ENCODE measurements around the gene PPP2R2D.
"Not testable (repeated sequence)": the region's sequence is repeated elsewhere in the genome, so short reads cannot be mapped to it uniquely, and the experiment has no call there.

Gene PPP2R2D

GRCh38 chr10:131975796-131976195 is 75.0 kb downstream of the PPP2R2D start:
- DNase-seq (ENCODE audit: low read depth in 2 of 2), result no peak

GRCh38 chr10:131977323-131978096 is 76.7 kb downstream of the PPP2R2D start:
- no peak for DNase-seq (ENCODE audit: low read depth in 2 of 2)

DNA sequence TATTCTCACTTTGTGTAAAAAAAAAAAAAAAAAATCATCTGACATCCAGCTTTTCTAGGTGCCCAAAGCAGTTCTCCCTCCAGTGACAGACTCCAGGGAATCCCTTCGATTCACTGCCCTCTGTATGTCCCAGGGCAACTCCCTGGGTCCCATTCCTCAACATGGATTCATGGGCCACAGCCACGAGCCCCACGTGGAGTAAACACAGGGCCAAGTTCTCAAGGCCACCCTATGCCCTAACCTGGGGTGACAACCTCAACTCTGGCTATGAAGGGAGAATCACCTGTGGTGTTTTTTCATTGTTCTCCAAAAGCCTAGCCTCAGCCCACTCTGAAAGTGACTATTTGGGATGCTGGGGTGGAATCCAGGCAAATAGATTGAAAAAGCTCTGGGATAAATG is 77.6 kb downstream of the PPP2R2D start:
- no peak for DNase-seq (ENCODE audit: low read depth in 2 of 2)

- no peak for DNase-seq (ENCODE audit: low read depth in 2 of 2)
Measured at GRCh38 chr10:131978851-131979250, 78.0 kb downstream of the PPP2R2D start.

GRCh38 chr10:131979336-131979735 is 78.5 kb downstream of the PPP2R2D start:
- no peak for DNase-seq (ENCODE audit: low read depth in 2 of 2)

DNA sequence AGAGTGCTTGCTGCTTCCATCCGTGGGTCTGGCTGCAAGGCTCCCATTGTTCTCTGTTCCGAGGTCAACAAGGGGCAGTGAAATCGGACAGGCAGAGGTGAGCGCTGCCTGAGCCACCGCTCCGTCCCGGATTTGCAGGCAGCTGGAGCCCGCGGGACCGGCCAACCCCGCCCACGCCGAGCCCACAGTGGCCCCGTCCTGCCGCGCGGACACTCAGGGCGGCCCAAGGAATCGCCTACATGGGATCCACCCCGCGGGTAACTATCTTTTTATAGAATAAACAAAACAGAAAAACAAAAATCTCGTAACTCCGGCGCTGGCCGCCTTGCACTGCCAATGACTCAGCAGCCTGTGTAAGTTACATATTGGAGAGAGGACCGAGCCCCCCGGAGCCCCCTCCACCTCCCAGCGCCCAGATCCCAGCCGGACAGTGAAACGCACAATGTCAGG is 79.0 kb downstream of the PPP2R2D start:
- DNase-seq (ENCODE audit: low read depth in 2 of 2), result no peak

GRCh38 chr10:131980321-131980720 is 79.5 kb downstream of the PPP2R2D start:
- DNase-seq (ENCODE audit: low read depth in 2 of 2), result no peak

DNA sequence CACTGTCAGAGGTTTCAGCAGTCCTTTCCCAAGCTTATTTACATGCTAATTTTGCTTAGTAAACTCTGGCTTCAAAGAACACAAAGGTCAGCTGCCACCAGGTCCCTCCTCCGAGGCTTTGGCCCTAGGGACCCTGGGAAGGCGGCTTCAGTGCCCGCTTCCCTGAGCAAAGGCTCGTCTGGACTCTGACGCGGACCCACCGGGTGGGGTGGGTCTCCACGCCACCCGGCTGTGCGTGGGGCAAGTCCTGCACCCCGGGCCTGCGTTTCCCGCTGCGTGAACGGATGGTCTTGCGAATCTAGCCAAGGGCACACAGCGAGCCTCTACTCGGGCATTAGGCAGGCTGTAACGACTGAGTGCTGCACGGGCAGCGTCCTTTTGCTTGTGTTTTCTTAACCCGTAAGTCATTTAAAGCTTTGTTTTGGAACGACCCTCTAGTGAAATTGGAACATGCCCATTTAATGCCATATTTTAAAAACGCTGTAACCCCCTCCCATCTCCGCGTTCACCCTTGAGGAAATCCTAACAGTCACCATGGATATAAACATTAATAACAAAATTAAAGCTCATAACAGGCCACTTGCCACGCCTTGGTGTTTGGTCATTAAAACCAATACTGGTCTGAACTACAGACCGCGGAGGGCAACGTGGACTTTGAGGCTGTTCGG is 80.1 kb downstream of the PPP2R2D start:
- no peak for DNase-seq (ENCODE audit: low read depth in 2 of 2)

DNA sequence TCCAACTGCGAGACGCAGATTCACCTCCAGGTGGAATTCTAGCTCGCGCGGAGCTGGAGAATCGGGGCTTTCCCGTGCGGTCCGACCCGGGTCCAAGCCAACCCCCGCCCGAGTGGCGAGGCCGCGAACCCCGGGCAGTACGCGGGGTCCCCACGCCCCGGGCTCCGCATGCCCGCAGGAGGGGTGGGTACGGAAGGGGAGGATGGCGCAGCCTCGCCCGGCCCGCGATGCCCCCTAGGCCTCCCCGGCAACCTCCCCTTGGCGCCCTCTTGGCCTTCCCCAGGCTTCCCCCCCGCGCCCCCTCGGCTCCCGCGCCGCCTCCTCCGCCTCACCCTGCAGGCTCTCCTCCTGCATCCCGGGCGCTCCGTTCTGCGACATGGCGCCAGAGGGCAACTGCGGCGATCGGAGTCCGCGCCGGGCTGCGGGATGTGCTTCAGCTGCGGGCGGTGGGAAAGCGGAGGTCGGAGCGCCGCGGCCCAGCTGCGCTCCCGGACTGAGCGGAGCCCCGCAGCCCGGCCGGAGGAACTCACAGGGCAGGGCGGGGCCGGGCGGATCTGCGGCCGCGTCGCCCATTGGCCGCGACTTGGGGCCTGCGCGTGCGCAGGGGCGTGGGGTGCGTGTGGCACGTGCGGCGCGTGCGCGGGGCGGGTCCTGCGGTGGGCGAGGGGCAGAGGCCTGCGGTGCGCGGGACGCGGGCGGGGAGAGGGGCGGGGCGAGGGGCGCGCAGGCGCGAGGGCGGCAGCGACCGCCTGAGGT is 80.8 kb downstream of the PPP2R2D start, which contains the start of gene BNIP3:
TSS of gene BNIP3 (minus strand) at position 495 of the 756 bp plus-strand sequence. CDS start at position 378, 117 bp downstream.
- peak; percentile 87 to 90 for DNase-seq (ENCODE audit: low read depth in 2 of 2)

GRCh38 chr10:131982185-131982756 is 81.5 kb downstream of the PPP2R2D start:
- no peak for DNase-seq (ENCODE audit: low read depth in 2 of 2)

DNA sequence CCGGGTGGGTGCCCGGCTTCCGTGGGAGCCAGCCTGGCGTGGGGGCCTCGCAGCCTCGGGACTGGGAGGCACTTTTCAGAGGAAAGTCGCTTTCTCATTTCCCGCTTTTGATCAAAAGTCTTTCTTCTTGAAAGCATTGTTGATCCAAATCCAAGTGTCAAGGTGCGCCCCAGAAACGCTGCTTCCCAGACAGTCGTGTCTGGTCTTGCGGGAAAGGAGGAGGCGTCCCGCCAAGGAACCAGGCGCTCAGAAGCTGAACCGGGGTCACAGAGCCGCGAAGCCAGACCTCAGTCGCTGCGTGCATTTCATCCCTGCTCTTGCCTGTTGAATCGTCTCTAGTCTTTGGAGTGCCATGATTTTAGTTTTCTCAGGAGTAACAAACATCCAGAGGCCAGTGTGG is 82.0 kb downstream of the PPP2R2D start:
- no peak for DNase-seq (ENCODE audit: low read depth in 2 of 2)

DNA sequence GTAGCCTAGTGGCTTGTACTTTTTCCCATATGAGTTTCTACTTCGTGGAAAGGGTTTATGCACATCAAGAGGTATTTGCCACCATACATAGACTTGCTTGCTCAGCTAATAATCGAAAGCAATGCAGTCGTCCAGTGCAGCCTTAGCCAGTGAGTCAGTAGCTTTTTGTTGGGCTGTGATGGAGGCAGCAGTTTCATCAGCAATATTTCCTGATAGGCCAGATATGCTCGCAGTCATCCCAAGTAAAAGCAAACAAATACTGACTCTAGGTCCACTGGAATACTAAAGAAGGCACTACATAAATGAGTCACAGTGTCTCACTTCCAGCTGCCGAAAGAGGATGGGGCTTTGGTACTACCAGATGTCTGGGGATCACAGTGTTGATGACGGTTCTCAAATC is 83.0 kb downstream of the PPP2R2D start:
- no peak for DNase-seq (ENCODE audit: low read depth in 2 of 2)

- not testable (repeated sequence) for DNase-seq (ENCODE audit: low read depth in 2 of 2)
Measured at GRCh38 chr10:131986851-131987250, 86.0 kb downstream of the PPP2R2D start.

DNA sequence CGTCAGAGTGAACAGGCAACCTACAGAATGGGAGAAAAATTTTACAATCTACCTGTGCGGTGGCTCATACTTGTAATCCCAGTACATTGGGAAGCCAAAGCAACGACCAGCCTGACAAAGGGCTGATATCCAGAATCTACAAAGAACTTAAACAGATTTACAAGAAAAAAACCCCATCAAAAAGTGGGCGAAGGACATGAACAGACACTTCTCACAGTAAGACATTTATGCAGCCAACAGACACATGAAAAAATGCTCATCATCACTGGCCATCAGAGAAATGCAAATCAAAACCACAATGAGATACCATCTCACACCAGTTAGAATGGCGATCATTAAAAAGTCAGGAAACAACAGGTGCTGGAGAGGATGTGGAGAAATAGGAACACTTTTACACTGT is 86.5 kb downstream of the PPP2R2D start:
- DNase-seq (ENCODE audit: low read depth in 2 of 2), result not testable (repeated sequence)

DNA sequence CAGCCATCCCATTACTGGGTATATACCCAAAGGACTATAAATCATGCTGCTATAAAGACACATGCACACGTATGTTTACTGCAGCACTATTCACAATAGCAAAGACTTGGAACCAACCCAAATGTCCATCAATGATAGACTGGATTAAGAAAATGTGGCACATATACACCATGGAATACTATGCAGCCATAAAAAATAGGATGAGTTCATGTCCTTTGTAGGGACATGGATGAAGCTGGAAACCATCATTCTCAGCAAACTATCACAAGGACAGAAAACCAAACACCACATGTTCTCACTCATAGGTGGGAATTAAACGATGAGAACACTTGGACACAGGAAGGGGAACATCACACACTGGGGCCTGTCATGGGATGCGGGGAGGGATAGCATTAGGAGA is 87.0 kb downstream of the PPP2R2D start:
- not testable (repeated sequence) for DNase-seq (ENCODE audit: low read depth in 2 of 2)

DNA sequence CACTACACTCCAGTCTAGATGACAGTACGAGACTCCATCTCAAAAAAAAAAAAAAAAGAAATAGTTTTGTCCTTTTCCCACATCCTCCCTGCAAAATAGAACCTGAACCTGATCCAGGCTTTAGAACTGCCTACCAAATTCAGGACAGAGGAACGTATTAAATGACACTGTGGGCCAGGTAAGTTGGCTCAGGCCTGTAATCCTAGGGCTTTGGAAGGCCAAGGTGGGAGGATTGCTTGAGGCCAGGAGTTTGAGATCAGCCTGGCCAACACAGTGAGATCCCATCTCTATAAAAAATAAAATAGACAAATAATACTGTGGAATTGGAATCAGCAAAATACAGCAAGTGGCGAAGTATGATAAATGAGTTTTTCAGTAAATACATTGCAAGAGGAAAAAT is 90.9 kb downstream of the PPP2R2D start:
- DNase-seq (ENCODE audit: low read depth in 2 of 2), result no peak

DNA sequence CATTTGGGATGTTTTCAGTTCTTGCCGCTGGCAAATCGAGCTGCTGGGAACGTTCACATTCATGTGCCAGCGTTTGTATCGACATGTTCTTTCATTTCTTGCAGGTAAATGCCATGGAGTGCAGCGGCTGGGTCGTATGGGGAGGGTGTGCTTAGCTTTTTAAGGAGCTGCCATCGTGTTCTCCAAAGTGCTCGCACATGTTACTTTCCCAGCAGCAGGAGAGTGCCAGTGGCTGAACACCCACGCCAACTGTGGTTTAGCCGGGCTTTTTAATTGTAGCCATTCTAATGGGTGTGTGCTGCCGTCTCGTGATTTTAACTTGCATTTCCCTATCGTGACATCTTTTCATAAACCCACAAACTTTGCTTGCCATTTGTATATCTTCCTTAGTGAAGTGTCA is 92.5 kb downstream of the PPP2R2D start:
- no peak for DNase-seq (ENCODE audit: low read depth in 2 of 2)

- no peak for DNase-seq (ENCODE audit: low read depth in 2 of 2)
Measured at GRCh38 chr10:131994435-131994834, 93.6 kb downstream of the PPP2R2D start.

GRCh38 chr10:131996466-131997365 is 95.9 kb downstream of the PPP2R2D start:
- no peak for DNase-seq (ENCODE audit: low read depth in 2 of 2)

DNA sequence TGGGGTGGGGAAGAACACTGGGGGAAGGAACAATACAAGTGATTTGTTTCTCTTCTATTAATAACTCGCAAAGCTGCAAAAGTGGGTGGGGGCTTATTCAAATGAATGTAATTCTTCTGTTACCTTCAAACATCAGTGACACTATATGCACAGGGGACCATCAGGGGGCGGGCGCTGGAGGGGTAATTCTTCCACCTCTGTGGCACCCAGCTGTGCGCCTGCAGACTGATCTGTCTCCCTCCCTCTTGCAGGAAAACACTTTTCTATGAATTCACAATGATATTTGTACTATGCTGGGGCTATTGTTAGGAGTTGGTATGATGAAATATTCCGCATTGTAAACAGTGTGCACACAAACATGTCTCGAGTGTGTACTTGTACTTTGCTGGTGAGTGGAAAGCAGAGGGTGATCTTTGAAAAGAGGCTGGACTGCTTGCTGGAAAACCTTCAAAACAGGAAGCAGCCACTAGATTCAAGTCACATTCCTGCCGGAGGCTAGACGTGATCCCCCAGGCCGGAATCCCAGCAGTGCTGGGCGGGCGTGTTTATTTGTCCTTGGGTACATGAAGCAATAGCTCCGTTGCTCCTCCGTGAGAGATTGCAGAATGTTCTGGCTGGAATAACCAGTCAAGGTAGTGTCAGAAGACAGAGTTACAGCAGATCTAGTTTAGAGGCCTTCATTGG is 96.7 kb downstream of the PPP2R2D start:
- no peak for DNase-seq (ENCODE audit: low read depth in 2 of 2)
